C1 segment of cervical spinal cord (tissue), 14 donors: Measurements from ENCODE around the gene ATL3.
"Not testable (repeated sequence)": the region's sequence is repeated elsewhere in the genome, so short reads cannot be mapped to it uniquely, and the experiment has no call there.

Experiments
- DNase-seq, 14 donors: peaks; one replicate each; lab custom pipeline; 2025; lab: John Stamatoyannopoulos, UW

The ATL3 gene

GRCh38 chr11:63681321-63682065 is 10.3 kb upstream of the ATL3 start, which contains the start of gene RTN3:
TSS of gene RTN3 (plus strand) at chr11:63681500. CDS start at chr11:63681637, 137 bp downstream.
- DNase-seq = peak; percentile 83 to 99 (median 96)

- DNase-seq = peak in 7 of 14 donors; percentile 39 to 83 (median 53)
Observed at GRCh38 chr11:63680834-63681320, 9.7 kb upstream of the ATL3 start.

DNA sequence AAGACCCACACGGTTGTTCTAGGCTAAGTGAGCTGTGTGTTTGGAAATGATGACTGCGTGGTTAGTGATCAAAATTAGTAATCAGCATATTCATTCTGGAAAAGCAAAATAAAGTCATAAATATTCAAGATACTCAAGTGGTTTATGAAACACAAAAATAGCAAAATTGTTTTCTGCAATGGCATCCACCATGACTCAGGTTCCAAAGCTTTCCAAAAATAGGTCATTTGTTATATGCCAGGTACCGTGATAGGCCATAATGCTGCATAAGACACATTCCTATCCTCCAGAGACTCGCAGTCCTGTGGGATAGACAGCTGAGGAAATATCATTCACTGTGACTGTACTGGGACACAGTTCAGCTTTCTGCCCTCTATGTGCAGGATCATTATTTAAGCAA is 2.4 kb upstream of the ATL3 start:
- DNase-seq = no peak

GRCh38 chr11:63672936-63673539 is 1.9 kb upstream of the ATL3 start:
- no peak for DNase-seq

- DNase-seq = no peak
Observed at GRCh38 chr11:63672156-63672463, 934 bp upstream of the ATL3 start.

DNA sequence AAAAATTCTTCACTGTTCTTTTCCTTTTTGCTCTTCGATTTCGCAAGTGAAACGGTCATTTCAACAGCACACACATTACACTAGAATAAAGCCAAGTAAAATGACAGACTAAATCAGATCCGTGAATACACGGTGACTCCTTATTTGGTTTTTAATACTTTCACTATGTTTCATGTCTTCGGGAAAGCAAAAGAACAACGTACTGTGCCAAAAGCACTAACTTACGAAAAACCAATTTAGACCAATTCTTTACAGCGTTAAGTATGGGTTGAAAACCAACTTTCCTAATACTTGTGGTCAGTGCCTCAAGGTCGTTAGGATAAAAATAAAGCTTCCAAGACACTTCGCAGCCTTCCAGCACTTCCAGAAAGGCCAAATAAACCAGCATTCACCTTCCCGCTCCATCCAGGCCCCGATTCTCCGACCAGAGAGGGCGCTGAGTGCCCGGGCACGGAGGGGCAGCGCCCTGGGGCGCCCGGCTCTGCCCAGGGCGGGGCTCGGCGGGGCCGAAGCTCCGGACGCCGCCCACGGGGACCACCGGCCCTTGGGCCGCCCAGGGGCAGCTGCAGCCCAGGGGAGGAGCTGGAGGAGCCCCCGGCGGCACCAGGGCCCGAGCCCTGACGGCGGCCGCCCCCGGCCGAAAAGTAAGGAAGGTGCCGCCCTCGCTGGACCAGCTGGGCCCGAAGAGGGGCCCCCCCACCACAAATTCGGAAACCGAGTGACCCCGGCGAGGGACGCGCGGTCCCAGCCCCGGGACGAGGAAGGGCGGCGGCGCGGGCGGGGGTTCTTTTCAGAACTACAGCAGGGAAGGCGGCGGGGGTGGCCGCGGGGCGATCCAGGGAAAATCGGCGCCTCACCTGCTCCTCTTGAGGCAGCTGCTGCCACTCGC is 499 bp downstream of the ATL3 start:
- DNase-seq = peak in 13 of 14 donors; percentile 14 to 77 (median 63)

DNA sequence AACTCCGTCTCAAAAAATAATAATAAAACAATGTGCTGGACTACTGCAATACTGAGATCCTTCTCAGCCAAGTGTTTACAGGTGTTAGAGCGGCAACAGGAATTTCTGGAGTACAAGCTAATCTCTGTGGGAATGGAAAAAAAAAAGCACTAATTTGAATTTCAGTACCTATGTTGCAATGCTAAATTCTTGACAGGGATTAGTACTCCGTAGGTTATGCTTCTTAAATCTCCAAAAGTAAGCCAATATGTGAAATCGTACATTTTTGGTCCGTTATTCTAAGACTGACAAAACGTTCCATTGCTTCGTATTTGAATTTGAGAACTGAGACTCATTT is 1.1 kb downstream of the ATL3 start:
- no peak for DNase-seq

- no peak for DNase-seq
Observed at GRCh38 chr11:63667995-63668795, 3.0 kb downstream of the ATL3 start.

- no peak for DNase-seq
Observed at GRCh38 chr11:63666874-63667273, 4.3 kb downstream of the ATL3 start.

DNA sequence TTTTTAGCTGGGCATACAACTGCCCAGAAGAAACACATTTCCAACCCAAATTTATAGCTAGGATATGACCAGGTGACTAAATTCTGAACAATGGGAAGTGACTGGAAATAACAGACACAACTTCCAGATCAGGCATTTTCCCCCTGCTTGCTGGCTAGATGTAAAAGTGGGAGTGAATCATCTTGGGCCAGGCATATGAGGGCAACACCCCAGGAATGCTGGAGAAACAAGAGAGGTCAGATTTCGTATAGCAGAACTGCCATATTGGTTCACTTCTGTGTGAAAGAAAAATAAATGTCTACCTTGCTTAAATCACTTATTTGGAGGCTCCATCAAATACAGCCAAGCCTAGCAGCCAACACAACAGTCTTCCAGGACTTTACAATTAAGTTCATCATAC is 7.4 kb downstream of the ATL3 start:
- no peak for DNase-seq

- no peak for DNase-seq
Observed at GRCh38 chr11:63660972-63661371, 10.2 kb downstream of the ATL3 start.

DNA sequence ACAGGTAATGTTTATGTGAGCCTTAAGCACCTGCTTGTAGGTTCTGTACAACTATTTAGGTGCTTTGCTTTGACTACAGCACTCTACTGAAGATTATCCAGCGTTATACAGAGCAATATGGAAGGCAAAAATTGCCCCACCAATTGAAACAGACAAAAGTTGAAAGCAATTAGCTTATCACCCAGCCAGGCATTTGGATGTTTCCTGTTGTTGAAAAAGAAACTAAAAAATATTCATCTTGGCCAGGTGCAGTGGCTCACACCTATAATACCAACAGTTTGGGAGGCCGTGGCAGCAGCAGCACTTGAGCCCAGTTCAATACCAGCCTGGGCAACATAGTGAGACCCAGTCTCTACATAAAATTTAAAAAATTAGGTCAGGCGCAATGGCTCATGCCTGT is 18.5 kb downstream of the ATL3 start:
- no peak for DNase-seq

GRCh38 chr11:63643205-63643604 is 28.0 kb downstream of the ATL3 start:
- no peak for DNase-seq

DNA sequence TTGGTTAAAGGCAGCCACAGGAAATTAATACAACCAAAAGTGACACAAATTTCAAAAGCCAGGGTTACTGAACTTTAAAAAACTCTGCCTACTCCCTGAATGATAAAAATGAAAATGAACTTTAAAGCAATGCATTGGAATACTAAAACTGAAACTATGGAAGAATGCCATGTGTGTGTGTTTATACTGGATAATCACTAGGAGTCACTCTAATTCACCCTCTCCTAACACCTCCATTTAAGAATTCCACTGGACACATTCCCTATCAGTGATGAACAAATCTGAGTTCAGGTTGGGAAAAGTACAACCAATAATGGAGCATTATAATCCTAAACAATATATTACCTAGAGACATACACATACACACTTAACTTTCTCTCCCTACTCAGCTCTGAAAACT is 29.4 kb downstream of the ATL3 start:
- no peak for DNase-seq

GRCh38 chr11:63639199-63639832 is 31.9 kb downstream of the ATL3 start:
- no peak for DNase-seq

DNA sequence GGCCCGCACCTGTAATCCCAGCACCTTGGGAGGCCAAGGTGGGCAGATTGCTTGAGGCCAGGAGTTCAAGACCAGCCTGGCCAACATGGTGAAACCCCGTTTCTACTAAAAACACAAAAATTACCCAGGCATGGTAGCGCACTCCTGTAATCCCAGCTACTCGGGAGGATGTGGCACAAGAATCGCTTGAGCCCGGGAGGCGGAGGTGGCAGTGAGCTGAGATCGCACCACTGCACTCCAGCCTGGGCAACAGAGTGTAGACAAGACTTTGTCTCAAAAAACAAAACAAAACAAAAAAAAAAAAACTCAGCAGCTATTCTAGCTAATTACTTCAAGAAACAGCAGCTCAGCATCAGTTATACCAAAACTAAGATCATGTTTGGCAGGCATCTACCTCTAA is 32.7 kb downstream of the ATL3 start:
- DNase-seq = not testable (repeated sequence)

DNA sequence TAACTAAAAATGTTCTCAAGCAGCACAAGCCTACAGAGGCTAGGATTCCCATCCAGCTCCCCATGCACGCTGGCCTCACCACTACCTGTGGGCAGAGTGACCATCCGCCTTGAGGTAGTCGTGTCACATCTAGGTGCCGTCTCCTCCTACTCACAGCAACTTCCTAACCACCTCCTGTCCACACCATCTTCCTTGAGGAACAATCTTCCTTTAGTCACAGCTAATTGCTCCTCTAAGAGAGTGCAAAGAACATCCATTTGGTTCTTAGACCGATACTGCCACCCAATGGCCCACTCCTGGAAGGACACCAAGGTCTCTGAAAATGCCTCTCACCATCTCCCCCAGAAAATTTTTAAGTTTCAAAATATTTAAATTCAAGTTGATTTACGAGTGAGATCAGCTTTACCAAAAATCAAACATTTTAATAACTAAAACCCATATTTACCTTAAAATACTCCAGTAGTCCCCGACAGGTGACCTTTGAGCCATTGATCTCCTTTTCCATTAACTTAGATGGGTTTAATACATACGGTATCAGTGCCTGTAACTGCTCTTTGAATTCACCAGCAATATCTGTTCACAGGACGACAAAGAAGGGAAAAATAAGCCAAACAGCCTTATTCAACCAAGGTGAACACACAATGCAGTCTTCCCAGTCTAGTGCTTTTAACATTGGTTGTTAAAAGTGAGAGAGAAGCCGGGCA is 35.3 kb downstream of the ATL3 start:
- DNase-seq = peak in 12 of 14 donors; percentile 4 to 67 (median 30)

GRCh38 chr11:63629426-63629825 is 41.8 kb downstream of the ATL3 start:
- no peak for DNase-seq

- DNase-seq = no peak
Observed at GRCh38 chr11:63623513-63624140, 47.5 kb downstream of the ATL3 start.

- DNase-seq = no peak
Observed at GRCh38 chr11:63622323-63622722, 48.9 kb downstream of the ATL3 start.
